NCI-H345 (cell line): ENCODE measurements around the gene NR4A2.
"Not testable (repeated sequence)": the region's sequence is repeated elsewhere in the genome, so short reads cannot be mapped to it uniquely, and the experiment has no call there.

Source experiments
- DNase-seq: peaks from one replicate; lab custom pipeline; 2025; lab: John Stamatoyannopoulos, UW

Gene NR4A2

GRCh38 chr2:156321243-156321904, 11.1 kb downstream of the NR4A2 start:
- no peak for DNase-seq

GRCh38 chr2:156320486-156321098, 11.9 kb downstream of the NR4A2 start:
- DNase-seq = no peak

GRCh38 chr2:156319811-156320485, 12.6 kb downstream of the NR4A2 start:
- DNase-seq = no peak

GRCh38 chr2:156317631-156318030, 14.9 kb downstream of the NR4A2 start:
- DNase-seq = no peak

- DNase-seq = no peak
These were observed 20.5 kb downstream of the NR4A2 start for GRCh38 chr2:156311976-156312375.

DNA sequence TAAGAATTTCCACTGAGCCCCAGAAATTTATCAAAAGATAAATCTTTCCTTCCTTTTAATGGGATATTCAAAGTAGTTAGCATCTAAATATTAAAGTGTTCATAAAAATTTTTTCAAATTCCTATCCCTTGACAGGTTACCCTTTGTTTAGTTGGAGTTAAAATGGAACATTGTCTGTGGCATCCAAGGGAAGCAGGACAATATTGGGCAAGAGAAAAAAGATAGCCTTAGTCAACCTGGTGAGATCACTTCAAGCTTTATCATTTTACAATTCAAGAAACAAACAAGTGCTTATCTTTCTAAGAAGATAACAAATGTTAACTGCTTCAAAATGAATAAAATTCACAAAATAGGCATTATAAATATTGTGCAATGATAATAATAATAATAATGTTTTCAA, 21.7 kb downstream of the NR4A2 start:
- no peak for DNase-seq

GRCh38 chr2:156309917-156310316, 22.6 kb downstream of the NR4A2 start:
- no peak for DNase-seq

DNA sequence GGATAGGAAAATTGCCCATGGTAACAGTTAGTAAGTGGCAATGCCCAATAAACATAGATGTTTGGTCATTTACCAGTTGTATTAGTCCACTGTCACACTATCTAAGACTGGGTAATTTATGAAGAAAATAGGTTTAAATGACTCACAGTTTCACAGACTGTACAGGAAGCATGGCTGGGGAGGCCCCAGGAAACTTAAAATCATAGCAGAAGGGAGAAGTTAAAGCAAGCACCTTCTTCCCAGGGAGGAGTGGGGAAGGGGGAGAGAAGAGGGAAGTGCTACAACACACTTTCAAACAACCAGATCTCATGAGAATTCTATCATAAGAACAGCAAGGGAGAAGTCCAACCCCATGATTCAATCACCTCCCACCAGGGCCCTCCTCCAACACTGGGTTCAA, 23.4 kb downstream of the NR4A2 start:
- DNase-seq = no peak

GRCh38 chr2:156306821-156307220, 25.7 kb downstream of the NR4A2 start:
- no peak for DNase-seq

- DNase-seq = no peak
These were observed 27.4 kb downstream of the NR4A2 start for GRCh38 chr2:156305121-156305520.

DNA sequence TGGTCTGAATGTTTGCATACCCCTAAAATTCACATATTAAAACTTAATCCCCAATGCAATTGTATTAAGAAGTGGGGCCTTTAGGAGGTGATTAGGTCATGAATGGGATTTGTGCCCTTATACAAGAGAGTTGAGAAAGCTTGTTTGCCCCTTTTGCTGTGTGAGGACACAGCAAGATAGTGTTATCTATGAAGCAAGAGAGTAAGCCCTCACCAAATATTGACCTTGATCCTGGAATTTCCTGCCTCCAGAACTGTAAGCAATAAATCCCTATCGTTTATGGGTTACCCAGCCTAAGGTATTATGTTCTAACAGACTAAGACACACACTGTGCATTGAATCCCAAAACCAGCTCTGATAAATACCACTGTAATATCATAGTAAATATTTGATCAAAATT, 32.2 kb downstream of the NR4A2 start:
- DNase-seq = no peak

DNA sequence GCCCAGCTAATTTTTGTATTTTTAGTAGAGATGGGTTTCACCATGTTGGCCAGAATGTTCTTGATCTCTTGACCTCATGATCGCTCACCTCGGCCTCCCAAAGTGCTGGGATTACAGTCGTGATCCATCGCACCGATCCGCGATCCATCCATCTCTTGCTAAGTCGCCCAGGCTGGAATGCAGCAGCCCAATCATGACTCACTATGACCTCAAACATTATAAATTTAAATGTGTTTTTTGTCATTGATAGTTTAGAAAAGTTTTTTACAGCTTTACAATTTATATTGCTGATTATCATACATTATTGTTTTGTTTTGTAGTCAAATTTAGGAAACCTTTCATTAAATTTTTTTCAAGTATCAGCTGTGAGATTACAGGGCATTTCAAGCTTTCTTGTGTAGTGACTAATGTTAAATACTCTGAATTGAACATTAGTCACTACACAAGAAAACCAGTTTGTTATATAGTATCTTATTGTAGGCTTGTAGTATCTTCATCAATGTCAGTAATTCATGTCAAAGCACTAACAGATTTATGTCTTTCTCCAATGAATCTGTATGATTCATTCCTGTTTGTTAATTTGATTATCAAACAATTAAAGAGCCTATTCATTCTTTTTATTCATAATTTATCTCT, 37.5 kb downstream of the NR4A2 start:
- DNase-seq = no peak

GRCh38 chr2:156293382-156293781, 39.1 kb downstream of the NR4A2 start:
- not testable (repeated sequence) for DNase-seq

DNA sequence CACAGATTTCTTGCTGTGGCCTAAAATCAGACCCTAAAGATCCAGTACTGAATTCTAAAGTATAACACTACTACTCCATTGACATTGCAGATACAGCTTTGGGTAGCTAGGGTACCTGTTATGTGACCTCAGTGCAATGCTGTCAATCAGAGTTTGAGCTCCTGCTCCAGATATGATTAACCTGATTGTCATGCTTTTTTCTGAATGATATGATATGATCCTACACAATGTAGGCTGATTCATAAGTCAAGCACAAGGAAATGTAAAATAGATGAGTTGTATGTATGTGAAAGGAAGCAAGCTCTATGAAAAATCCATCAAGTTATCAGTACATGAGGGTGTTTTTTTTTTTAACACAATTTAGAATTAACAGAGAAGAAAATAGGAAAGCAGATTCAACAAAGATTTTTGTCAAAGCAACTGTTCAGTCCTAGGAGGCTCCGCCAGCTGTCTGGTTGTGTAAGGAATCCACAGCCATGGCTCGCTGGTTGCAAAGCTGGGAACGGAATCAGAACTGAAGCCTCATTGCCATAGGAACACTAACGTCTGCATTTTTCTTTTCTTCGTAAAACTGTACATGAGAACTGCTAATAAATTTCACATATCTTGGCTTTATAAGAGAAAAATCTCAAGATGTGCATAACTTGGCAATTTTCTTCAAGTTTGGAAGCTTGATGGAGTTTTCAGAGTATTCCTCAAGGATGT, 52.9 kb downstream of the NR4A2 start:
- DNase-seq = no peak
